ENCODE results near the gene ACTL10. TPM values are rescaled to one million over a fixed set of nuclear protein-coding genes. Genes with fewer than 3 reads are reported as not detected.

ACTL10 gene
- total and polyA plus RNA-seq, 2 of the 13 experiments (the other 11 are each of a cell fraction or from before 2014, with no cell fraction given) = not detected

- TF ChIP-seq ATAD3A (CRISPR knock-in tag; IDR thresholded peaks at IDR 0.05) = peak; percentile 21; the same call in 1 of the 2 replicates
- no peak for TF ChIP-seq NFYC (CRISPR knock-in tag; IDR thresholded peaks at IDR 0.05)
- no peak for TF ChIP-seq IRF1 (CRISPR knock-in tag; IDR thresholded peaks at IDR 0.05; ENCODE audit: low read depth)
- no peak for TF ChIP-seq ZNF30 (CRISPR knock-in tag; IDR thresholded peaks at IDR 0.05)
- no peak for TF ChIP-seq HOXA7 (CRISPR knock-in tag; IDR thresholded peaks at IDR 0.05)
- no peak for TF ChIP-seq CCAR2 (optimal IDR thresholded peaks at IDR 0.05; ENCODE audit: low read depth, low read length)
- TF ChIP-seq ZNF781 (CRISPR knock-in tag; IDR thresholded peaks at IDR 0.05; ENCODE audit: borderline replicate concordance, not compliant biosample characterization) = peak; percentile 35
- TF ChIP-seq NR2C2 (CRISPR knock-in tag; IDR thresholded peaks at IDR 0.05; ENCODE audit: borderline replicate concordance) = peak; percentile 74
- peak; percentile 55; the same call in 1 of the 2 replicates for TF ChIP-seq KAT7 (CRISPR knock-in tag; IDR thresholded peaks at IDR 0.05; ENCODE audit: borderline replicate concordance)
- peak; percentile 53; the same call in 1 of the 2 replicates for TF ChIP-seq ELF3 (CRISPR knock-in tag; IDR thresholded peaks at IDR 0.05)
- no peak for TF ChIP-seq TP53 (CRISPR knock-in tag; conservative IDR thresholded peaks at IDR 0.05)
- no peak for TF ChIP-seq TCF7L2 (IDR thresholded peaks at IDR 0.05; ENCODE audit: low read depth, low read length)
- TF ChIP-seq JDP2 (CRISPR knock-in tag; IDR thresholded peaks at IDR 0.05; ENCODE audit: borderline replicate concordance) = peak; percentile 37; the same call in 1 of the 2 replicates
- TF ChIP-seq ZNF33B (CRISPR knock-in tag; IDR thresholded peaks at IDR 0.05) = peak; percentile 93
- TF ChIP-seq, protein P1, sequence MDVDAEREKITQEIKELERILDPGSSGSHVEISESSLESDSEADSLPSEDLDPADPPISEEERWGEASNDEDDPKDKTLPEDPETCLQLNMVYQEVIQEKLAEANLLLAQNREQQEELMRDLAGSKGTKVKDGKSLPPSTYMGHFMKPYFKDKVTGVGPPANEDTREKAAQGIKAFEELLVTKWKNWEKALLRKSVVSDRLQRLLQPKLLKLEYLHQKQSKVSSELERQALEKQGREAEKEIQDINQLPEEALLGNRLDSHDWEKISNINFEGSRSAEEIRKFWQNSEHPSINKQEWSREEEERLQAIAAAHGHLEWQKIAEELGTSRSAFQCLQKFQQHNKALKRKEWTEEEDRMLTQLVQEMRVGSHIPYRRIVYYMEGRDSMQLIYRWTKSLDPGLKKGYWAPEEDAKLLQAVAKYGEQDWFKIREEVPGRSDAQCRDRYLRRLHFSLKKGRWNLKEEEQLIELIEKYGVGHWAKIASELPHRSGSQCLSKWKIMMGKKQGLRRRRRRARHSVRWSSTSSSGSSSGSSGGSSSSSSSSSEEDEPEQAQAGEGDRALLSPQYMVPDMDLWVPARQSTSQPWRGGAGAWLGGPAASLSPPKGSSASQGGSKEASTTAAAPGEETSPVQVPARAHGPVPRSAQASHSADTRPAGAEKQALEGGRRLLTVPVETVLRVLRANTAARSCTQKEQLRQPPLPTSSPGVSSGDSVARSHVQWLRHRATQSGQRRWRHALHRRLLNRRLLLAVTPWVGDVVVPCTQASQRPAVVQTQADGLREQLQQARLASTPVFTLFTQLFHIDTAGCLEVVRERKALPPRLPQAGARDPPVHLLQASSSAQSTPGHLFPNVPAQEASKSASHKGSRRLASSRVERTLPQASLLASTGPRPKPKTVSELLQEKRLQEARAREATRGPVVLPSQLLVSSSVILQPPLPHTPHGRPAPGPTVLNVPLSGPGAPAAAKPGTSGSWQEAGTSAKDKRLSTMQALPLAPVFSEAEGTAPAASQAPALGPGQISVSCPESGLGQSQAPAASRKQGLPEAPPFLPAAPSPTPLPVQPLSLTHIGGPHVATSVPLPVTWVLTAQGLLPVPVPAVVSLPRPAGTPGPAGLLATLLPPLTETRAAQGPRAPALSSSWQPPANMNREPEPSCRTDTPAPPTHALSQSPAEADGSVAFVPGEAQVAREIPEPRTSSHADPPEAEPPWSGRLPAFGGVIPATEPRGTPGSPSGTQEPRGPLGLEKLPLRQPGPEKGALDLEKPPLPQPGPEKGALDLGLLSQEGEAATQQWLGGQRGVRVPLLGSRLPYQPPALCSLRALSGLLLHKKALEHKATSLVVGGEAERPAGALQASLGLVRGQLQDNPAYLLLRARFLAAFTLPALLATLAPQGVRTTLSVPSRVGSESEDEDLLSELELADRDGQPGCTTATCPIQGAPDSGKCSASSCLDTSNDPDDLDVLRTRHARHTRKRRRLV (CRISPR knock-in tag; IDR thresholded peaks at IDR 0.05) = no peak
- peak; percentile 43 for TF ChIP-seq PHF5A (CRISPR knock-in tag; IDR thresholded peaks at IDR 0.05; ENCODE audit: low read depth, unreplicated experiment)
- peak; percentile 42; the same call in 1 of the 2 replicates for TF ChIP-seq ZBTB38 (CRISPR knock-in tag; IDR thresholded peaks at IDR 0.05)
- TF ChIP-seq, protein P2, sequence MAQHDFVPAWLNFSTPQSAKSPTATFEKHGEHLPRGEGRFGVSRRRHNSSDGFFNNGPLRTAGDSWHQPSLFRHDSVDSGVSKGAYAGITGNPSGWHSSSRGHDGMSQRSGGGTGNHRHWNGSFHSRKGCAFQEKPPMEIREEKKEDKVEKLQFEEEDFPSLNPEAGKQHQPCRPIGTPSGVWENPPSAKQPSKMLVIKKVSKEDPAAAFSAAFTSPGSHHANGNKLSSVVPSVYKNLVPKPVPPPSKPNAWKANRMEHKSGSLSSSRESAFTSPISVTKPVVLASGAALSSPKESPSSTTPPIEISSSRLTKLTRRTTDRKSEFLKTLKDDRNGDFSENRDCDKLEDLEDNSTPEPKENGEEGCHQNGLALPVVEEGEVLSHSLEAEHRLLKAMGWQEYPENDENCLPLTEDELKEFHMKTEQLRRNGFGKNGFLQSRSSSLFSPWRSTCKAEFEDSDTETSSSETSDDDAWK (CRISPR knock-in tag; IDR thresholded peaks at IDR 0.05) = no peak
- 0 out of 2 replicates have a peak, but pooled peaks have one; percentile 65 for TF ChIP-seq ZBTB34 (CRISPR knock-in tag; IDR thresholded peaks at IDR 0.05)
- no peak for TF ChIP-seq NR3C1 (CRISPR knock-in tag; IDR thresholded peaks at IDR 0.05)
- no peak for TF ChIP-seq ZSCAN31 (CRISPR knock-in tag; IDR thresholded peaks at IDR 0.05; ENCODE audit: low read depth)
Observed at GRCh38 chr20:33674294-33675135, 7.8 kb downstream of the ACTL10 start, which contains the start of gene NECAB3 (continued).
